Fibroblast of upper back skin (primary cell): ENCODE measurements around the gene STRA6.
"Not testable (repeated sequence)": the region's sequence is repeated elsewhere in the genome, so short reads cannot be mapped to it uniquely, and the experiment has no call there.

ENCODE experiments used
- DNase-seq: peaks from one replicate; pipeline ENCODE4 v3.0.0-alpha.2; 2013

STRA6 gene

GRCh38 chr15:74179983-74180880 lies 22.4 kb downstream of the STRA6 start:
- peak; percentile 78 for DNase-seq

- DNase-seq = peak; percentile 89
These were observed 23.3 kb downstream of the STRA6 start for GRCh38 chr15:74179101-74179841.

- no peak for DNase-seq
These were observed 24.1 kb downstream of the STRA6 start for GRCh38 chr15:74178326-74179100.

- DNase-seq = no peak
These were observed 26.0 kb downstream of the STRA6 start for GRCh38 chr15:74176262-74177214.

GRCh38 chr15:74175271-74176191 lies 27.1 kb downstream of the STRA6 start:
- no peak for DNase-seq

- no peak for DNase-seq
These were observed 27.7 kb downstream of the STRA6 start for GRCh38 chr15:74174958-74175253.

- peak; percentile 81 for DNase-seq
These were observed 28.2 kb downstream of the STRA6 start for GRCh38 chr15:74174219-74174957.

- DNase-seq = peak; percentile 81
These were observed 29.0 kb downstream of the STRA6 start, which contains the start of gene ISLR for GRCh38 chr15:74173380-74174218. Gene ISLR, plus strand, starts transcription at chr15:74173710. Its CDS starts 1,149 bp downstream, at chr15:74174859.

- DNase-seq = peak; percentile 72
These were observed 29.7 kb downstream of the STRA6 start for GRCh38 chr15:74172701-74173379.

GRCh38 chr15:74171965-74172541 lies 30.5 kb downstream of the STRA6 start:
- no peak for DNase-seq

- DNase-seq = no peak
These were observed 31.6 kb downstream of the STRA6 start for GRCh38 chr15:74170875-74171578.

GRCh38 chr15:74170071-74170844 lies 32.3 kb downstream of the STRA6 start:
- DNase-seq = no peak

GRCh38 chr15:74168711-74169126 lies 33.9 kb downstream of the STRA6 start:
- DNase-seq = no peak

GRCh38 chr15:74167891-74168331 lies 34.7 kb downstream of the STRA6 start:
- no peak for DNase-seq

- DNase-seq = no peak
These were observed 37.1 kb downstream of the STRA6 start for GRCh38 chr15:74165461-74165860.

- DNase-seq = not testable (repeated sequence)
These were observed 40.4 kb downstream of the STRA6 start for GRCh38 chr15:74162195-74162536.

GRCh38 chr15:74160390-74160789 lies 42.2 kb downstream of the STRA6 start:
- DNase-seq = not testable (repeated sequence)
